Measurements from ENCODE around the gene ATL3.

The ATL3 gene

GRCh38 chr11:63670433-63671321 lies 499 bp downstream of the ATL3 start:
- DNase-seq (ENCODE audit: low read depth), result peak; percentile 61
- TF ChIP-seq, protein P1, sequence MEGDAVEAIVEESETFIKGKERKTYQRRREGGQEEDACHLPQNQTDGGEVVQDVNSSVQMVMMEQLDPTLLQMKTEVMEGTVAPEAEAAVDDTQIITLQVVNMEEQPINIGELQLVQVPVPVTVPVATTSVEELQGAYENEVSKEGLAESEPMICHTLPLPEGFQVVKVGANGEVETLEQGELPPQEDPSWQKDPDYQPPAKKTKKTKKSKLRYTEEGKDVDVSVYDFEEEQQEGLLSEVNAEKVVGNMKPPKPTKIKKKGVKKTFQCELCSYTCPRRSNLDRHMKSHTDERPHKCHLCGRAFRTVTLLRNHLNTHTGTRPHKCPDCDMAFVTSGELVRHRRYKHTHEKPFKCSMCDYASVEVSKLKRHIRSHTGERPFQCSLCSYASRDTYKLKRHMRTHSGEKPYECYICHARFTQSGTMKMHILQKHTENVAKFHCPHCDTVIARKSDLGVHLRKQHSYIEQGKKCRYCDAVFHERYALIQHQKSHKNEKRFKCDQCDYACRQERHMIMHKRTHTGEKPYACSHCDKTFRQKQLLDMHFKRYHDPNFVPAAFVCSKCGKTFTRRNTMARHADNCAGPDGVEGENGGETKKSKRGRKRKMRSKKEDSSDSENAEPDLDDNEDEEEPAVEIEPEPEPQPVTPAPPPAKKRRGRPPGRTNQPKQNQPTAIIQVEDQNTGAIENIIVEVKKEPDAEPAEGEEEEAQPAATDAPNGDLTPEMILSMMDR (IDR thresholded peaks at IDR 0.05; ENCODE audit: insufficient read depth, low read depth, low read length, missing control alignments), result peak; percentile 43
- H3K4me3 ChIP-seq (ENCODE audit: low read depth, low read length), result peak overlapping the region; percentile 95

DNA sequence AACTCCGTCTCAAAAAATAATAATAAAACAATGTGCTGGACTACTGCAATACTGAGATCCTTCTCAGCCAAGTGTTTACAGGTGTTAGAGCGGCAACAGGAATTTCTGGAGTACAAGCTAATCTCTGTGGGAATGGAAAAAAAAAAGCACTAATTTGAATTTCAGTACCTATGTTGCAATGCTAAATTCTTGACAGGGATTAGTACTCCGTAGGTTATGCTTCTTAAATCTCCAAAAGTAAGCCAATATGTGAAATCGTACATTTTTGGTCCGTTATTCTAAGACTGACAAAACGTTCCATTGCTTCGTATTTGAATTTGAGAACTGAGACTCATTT lies 1.1 kb downstream of the ATL3 start:
- DNase-seq (ENCODE audit: low read depth), result no peak
- TF ChIP-seq, protein P1 (IDR thresholded peaks at IDR 0.05; ENCODE audit: insufficient read depth, low read depth, low read length, missing control alignments), result no peak

GRCh38 chr11:63667995-63668795 lies 3.0 kb downstream of the ATL3 start:
- H3K4me3 ChIP-seq (ENCODE audit: low read depth, low read length), result no peak overlapping the region
- TF ChIP-seq, protein P1 (IDR thresholded peaks at IDR 0.05; ENCODE audit: insufficient read depth, low read depth, low read length, missing control alignments), result no peak
- DNase-seq (ENCODE audit: low read depth), result no peak

More for the DNA sequence above, 1.1 kb downstream of the ATL3 start:
- H3K4me3 ChIP-seq (ENCODE audit: low read depth, low read length), result peak overlapping the region; percentile 95

DNA sequence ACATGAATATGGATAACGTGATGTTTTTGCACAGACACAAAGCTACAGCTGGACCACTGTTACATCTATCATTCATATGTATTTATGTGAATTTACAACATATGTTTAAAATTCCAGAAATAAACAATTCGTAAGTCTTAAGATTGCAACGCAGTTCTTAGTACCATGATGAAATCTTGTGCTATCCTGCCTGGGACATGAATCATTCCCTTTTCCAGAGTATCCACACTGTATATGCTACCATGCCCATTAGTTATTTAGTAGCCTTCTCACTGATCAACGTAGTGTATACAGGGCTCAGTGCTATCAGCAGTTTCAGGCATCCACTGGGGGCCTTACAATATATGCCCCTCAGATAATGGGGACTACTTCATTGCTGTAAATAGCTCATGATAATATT lies 4.3 kb downstream of the ATL3 start:
- TF ChIP-seq, protein P1 (IDR thresholded peaks at IDR 0.05; ENCODE audit: insufficient read depth, low read depth, low read length, missing control alignments), result no peak

GRCh38 chr11:63663809-63664208 lies 7.4 kb downstream of the ATL3 start:
- TF ChIP-seq, protein P1 (IDR thresholded peaks at IDR 0.05; ENCODE audit: insufficient read depth, low read depth, low read length, missing control alignments), result no peak
- DNase-seq (ENCODE audit: low read depth), result no peak
- no peak overlapping the region for H3K4me3 ChIP-seq (ENCODE audit: low read depth, low read length)

More for the DNA sequence above, 4.3 kb downstream of the ATL3 start:
- no peak for DNase-seq (ENCODE audit: low read depth)
- H3K4me3 ChIP-seq (ENCODE audit: low read depth, low read length), result no peak overlapping the region

- H3K4me3 ChIP-seq (ENCODE audit: low read depth, low read length), result no peak overlapping the region
- TF ChIP-seq, protein P1 (IDR thresholded peaks at IDR 0.05; ENCODE audit: insufficient read depth, low read depth, low read length, missing control alignments), result no peak
- DNase-seq (ENCODE audit: low read depth), result peak; percentile 30
Observed at GRCh38 chr11:63660972-63661371, 10.2 kb downstream of the ATL3 start.
